ENCODE data around the gene MPPED2.

GRCh38 chr11:30527566-30527965, 58.6 kb downstream of the MPPED2 start:
- TF ChIP-seq ZNF274 (IDR thresholded peaks at IDR 0.05; ENCODE audit: low read depth, low read length) (no peak), YY1 (IDR thresholded peaks at IDR 0.05; ENCODE audit: insufficient read depth, insufficient read length) (no peak), SUZ12 (IDR thresholded peaks at IDR 0.05; ENCODE audit: extremely low read depth, insufficient read depth, insufficient read length) (no peak)
